Upper lobe of left lung (tissue), 4 donors: ENCODE measurements around the gene ILDR2.

Experiments
- POLR2A ChIP-seq, 4 donors: fragments of 450-650 bp; IDR thresholded peaks; one replicate each; pipeline ENCODE4 v1.5.1; 2016 to 2017; ENCODE audit warnings: antibody characterized with exemption in 4 of 4, mild to moderate bottlenecking in 2 of 4
- POLR2AphosphoS5 ChIP-seq, 2 donors: sonication (generic); formaldehyde crosslinking; IDR thresholded peaks; one replicate each; pipeline ENCODE4 v1.5.1; 2017; ENCODE audit warnings: antibody characterized with exemption in 2 of 2
- TF ChIP-seq, protein P1 (sequence below), 6 experiments: fragments of 450-650 bp in 4 of 6; fragments of 200-600 bp in 2 of 6; sonication (generic) in 2 of 6; IDR thresholded peaks; one replicate each; pipeline ENCODE4 v1.5.1; 2016 to 2019; ENCODE audit warnings: antibody characterized with exemption in 6 of 6

DNA sequence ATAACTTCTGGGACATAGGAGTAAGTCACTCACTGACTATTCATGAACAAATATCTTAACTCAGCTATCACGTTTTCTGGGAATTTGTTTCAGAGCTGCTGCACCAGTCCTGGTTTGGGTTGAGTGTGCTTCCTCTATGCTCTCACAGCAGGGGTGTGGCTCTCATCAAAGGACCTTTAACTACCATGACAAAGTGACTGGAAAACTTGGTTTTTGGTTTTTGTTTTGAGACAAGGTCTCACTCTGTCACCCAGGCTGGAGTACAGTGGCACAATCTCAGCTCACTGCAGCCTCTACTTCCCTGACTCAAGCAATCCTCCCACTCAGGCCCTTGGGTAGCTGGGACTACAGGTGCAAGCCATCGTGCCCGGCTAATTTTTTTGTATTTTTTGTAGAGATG, 4.1 kb downstream of the ILDR2 start:
- TF ChIP-seq POLR2A (IDR thresholded peaks at IDR 0.05) (no peak), POLR2AphosphoS5 (IDR thresholded peaks at IDR 0.05) (no peak)
- TF ChIP-seq, protein P1, sequence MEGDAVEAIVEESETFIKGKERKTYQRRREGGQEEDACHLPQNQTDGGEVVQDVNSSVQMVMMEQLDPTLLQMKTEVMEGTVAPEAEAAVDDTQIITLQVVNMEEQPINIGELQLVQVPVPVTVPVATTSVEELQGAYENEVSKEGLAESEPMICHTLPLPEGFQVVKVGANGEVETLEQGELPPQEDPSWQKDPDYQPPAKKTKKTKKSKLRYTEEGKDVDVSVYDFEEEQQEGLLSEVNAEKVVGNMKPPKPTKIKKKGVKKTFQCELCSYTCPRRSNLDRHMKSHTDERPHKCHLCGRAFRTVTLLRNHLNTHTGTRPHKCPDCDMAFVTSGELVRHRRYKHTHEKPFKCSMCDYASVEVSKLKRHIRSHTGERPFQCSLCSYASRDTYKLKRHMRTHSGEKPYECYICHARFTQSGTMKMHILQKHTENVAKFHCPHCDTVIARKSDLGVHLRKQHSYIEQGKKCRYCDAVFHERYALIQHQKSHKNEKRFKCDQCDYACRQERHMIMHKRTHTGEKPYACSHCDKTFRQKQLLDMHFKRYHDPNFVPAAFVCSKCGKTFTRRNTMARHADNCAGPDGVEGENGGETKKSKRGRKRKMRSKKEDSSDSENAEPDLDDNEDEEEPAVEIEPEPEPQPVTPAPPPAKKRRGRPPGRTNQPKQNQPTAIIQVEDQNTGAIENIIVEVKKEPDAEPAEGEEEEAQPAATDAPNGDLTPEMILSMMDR (IDR thresholded peaks at IDR 0.05), result no peak
